GM23248 (cell line): Measurements from ENCODE around the gene CDCA5. TPM values are rescaled to one million over a fixed set of nuclear protein-coding genes. Genes with fewer than 3 reads are reported as not detected.

ENCODE experiments used
- DNase-seq: peaks from one replicate; pipeline ENCODE4 v3.0.0-alpha.2; 2015
- H2AFZ ChIP-seq: fragments of 200-600 bp; sonication (generic); 2 replicates; pipeline ENCODE4 v1.6.1; 2016; ENCODE audit warnings: antibody characterized with exemption
- H3F3A ChIP-seq: fragments of 200-600 bp; sonication (generic); 2 replicates; pipeline ENCODE4 v1.6.1; 2016; ENCODE audit warnings: mild to moderate bottlenecking, antibody characterized with exemption, mixed run types; ENCODE audit not compliant: insufficient read depth
- H3K27ac ChIP-seq: fragments of 200-600 bp; sonication (generic); 2 replicates; pipeline ENCODE4 v1.5.1; 2016; ENCODE audit warnings: mild to moderate bottlenecking
- H3K27me3 ChIP-seq: fragments of 200-600 bp; sonication (generic); replicated peaks from 2 replicates; pipeline ENCODE4 v1.6.1; 2016; ENCODE audit warnings: mild to moderate bottlenecking; ENCODE audit not compliant: insufficient read depth
- H3K36me3 ChIP-seq: fragments of 200-600 bp; sonication (generic); 2 replicates; pipeline ENCODE4 v1.6.1; 2016; ENCODE audit warnings: low read depth, mild to moderate bottlenecking
- H3K4me1 ChIP-seq: fragments of 200-600 bp; sonication (generic); 2 replicates; pipeline ENCODE4 v1.6.1; 2016; ENCODE audit warnings: mild to moderate bottlenecking; ENCODE audit not compliant: insufficient read depth
- H3K4me2 ChIP-seq: fragments of 200-600 bp; sonication (generic); one replicate; pipeline ENCODE4 v1.6.1; 2016; ENCODE audit warnings: mild to moderate bottlenecking; ENCODE audit not compliant: unreplicated experiment
- H3K4me3 ChIP-seq: fragments of 200-600 bp; sonication (generic); 2 replicates; pipeline ENCODE4 v1.5.1; 2016; ENCODE audit warnings: mild to moderate bottlenecking
- H3K79me2 ChIP-seq: fragments of 200-600 bp; sonication (generic); 2 replicates; pipeline ENCODE4 v1.6.1; 2016; ENCODE audit warnings: mild to moderate bottlenecking; ENCODE audit not compliant: insufficient read depth
- H3K9ac ChIP-seq: fragments of 200-600 bp; sonication (generic); 2 replicates; pipeline ENCODE4 v1.6.1; 2016; ENCODE audit warnings: mild to moderate bottlenecking
- H3K9me2 ChIP-seq: fragments of 200-600 bp; sonication (generic); 2 replicates; pipeline ENCODE4 v1.6.1; 2016; ENCODE audit warnings: mixed run types, mild to moderate bottlenecking, moderate library complexity; ENCODE audit not compliant: insufficient read depth
- H3K9me3 ChIP-seq: fragments of 200-600 bp; sonication (generic); one replicate; pipeline ENCODE4 v1.6.1; 2017; ENCODE audit warnings: low read depth
- H4K20me1 ChIP-seq: fragments of 200-600 bp; sonication (generic); 2 replicates; pipeline ENCODE4 v1.6.0; 2016; ENCODE audit not compliant: insufficient read depth
- EZH2 ChIP-seq: fragments of 200-600 bp; sonication (generic); IDR thresholded peaks from 2 replicates; pipeline ENCODE4 v1.6.1; 2018; ENCODE audit warnings: antibody characterized with exemption, mild to moderate bottlenecking; ENCODE audit not compliant: insufficient read depth, poor library complexity, severe bottlenecking
- EZH2phosphoT487 ChIP-seq: fragments of 200-600 bp; sonication (generic); IDR thresholded peaks from 2 replicates; pipeline ENCODE4 v1.6.1; 2018; ENCODE audit warnings: antibody characterized with exemption, moderate library complexity, mild to moderate bottlenecking, low read depth; ENCODE audit not compliant: insufficient read depth
- WGBS, 2 experiments: methylation state at CpG; one replicate each; pipeline ENCODE4 v1.1.6; 2015 to 2017; ENCODE audit warnings: low lambda C conversion rate in 2 of 2, low coverage in 1 of 2; ENCODE audit errors: missing lambda C conversion rate in 2 of 2; 5-methylcytosine and 5-hydroxymethylcytosine counted together
- in situ Hi-C: fragments of 300-500 bp; cut with MboI; formaldehyde crosslinking; loops from 2 replicates; pipeline ENCODE4 v1.15.0; 2020
- polyA plus RNA-seq: library from polyadenylated mRNA; unstranded; fragments of >200 nt; fragmentation: Nextera tagmentation; extraction: Ambion mirVana; gene quantifications from 2 replicates; pipeline ENCODE4 v1.2.1, GENCODE V29; 2016
- total RNA-seq: library from RNA; depleted of rRNA; stranded (reverse); fragments of >200 nt; shearing (Covaris generic); gene quantifications from 2 replicates; pipeline ENCODE4 v1.2.3, GENCODE V29; 2014

CDCA5 gene
- total and polyA plus RNA-seq, 2 experiments from 2014 or later: 11.9 to 16.8 TPM

DNA sequence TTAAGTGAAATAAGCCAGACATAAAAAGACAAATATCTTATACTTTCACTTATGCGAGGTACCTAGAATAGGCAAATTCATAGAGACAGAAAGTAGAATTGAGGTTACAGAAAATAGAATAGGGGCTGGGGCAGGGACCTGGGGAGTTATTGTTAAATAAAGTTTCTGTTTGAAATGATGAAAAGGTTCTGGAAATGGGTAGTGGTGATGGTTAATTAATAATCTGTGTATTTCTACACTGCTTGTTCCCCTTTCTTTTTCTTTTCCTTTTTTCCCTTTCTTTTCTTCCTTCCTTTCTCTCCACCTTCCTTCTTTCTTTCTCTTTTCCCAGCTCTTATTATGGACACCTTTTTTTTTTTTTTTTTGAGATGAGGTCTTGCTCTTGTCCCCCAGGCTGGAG is 28.3 kb downstream of the CDCA5 start:
- H3F3A ChIP-seq: no peaks in the 10 kb centered on the region
- no peaks in the 10 kb centered on the region for H3K4me1 ChIP-seq
- H4K20me1 ChIP-seq: no peaks in the 10 kb centered on the region
- H3K36me3 ChIP-seq: no peaks in the 10 kb centered on the region
- no peaks in the 10 kb centered on the region for H3K79me2 ChIP-seq
- TF ChIP-seq EZH2 (no peak), EZH2phosphoT487 (no peak)
- WGBS, 2 experiments: 96 to 100% methylated on average over 1 of the region's 1 CpG
- no peak overlapping the region for H3K4me3 ChIP-seq
- no peak for DNase-seq
- no peak overlapping the region for H3K4me2 ChIP-seq
- H3K27me3 ChIP-seq: no peaks in the 10 kb centered on the region
- H3K27ac ChIP-seq: no peak overlapping the region
- no peaks in the 10 kb centered on the region for H3K9me3 ChIP-seq
- no peak overlapping the region for H2AFZ ChIP-seq
- H3K9ac ChIP-seq: no peak overlapping the region
- no peaks in the 10 kb centered on the region for H3K9me2 ChIP-seq
- in situ Hi-C loops: no loop called here

- Histone ChIP-seq H4K20me1 (no peaks in the 10 kb centered on the region), H3K4me2 (no peak overlapping the region), H3K27ac (no peak overlapping the region), H3K9me2 (no peaks in the 10 kb centered on the region), H2AFZ (no peak overlapping the region), H3K79me2 (no peaks in the 10 kb centered on the region), H3K4me1 (no peaks in the 10 kb centered on the region), H3K36me3 (no peaks in the 10 kb centered on the region), H3F3A (no peaks in the 10 kb centered on the region), H3K9me3 (no peaks in the 10 kb centered on the region), H3K4me3 (no peak overlapping the region), H3K27me3 (no peaks in the 10 kb centered on the region), H3K9ac (no peak overlapping the region)
- WGBS, 2 experiments: 47 to 50% methylated on average over 8 of the region's 8 CpGs
- in situ Hi-C loops: no loop called here
- no peak for DNase-seq
- TF ChIP-seq EZH2phosphoT487 (no peak), EZH2 (no peak)
Observed at GRCh38 chr11:65053827-65054508, 29.9 kb downstream of the CDCA5 start.

DNA sequence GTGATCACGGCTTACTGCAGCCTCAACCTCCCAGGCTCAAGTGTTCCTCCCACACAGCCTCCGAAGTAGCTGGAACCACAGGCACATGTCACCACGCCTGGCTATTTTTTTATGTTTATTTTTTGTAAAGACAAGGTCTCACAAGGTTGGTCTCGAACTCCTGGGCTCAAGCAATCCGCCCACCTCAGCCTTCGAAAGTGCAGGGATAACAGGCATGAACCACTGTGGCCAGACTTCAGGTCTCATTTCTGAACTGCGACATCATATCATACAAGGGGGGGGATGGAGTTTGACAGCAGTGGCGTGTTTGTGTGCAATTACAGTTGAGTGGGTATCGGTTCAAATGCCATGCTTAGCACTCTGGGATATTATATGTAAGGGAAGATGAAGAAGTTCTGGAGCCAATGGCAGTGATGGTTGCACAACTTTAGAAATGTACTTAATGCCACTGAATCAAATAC is 32.4 kb downstream of the CDCA5 start:
- Histone ChIP-seq H3K4me3 (no peak overlapping the region), H2AFZ (no peak overlapping the region), H3K4me1 (peaks cover 4% of the 10 kb centered on the region; the same call in 1 of the 2 replicates), H3K27me3 (no peaks in the 10 kb centered on the region), H4K20me1 (no peaks in the 10 kb centered on the region), H3K4me2 (no peak overlapping the region), H3K9me3 (no peaks in the 10 kb centered on the region), H3K9me2 (no peaks in the 10 kb centered on the region), H3K27ac (no peak overlapping the region), H3K9ac (no peak overlapping the region), H3F3A (no peaks in the 10 kb centered on the region), H3K36me3 (no peaks in the 10 kb centered on the region), H3K79me2 (0 out of 2 replicates have a peak, but pooled peaks cover 3% of the 10 kb centered on the region)
- DNase-seq: no peak
- TF ChIP-seq EZH2 (no peak), EZH2phosphoT487 (no peak)
- in situ Hi-C loops: no loop called here
- 71 to 74% methylated on average over 9 of the region's 9 CpGs for WGBS, 2 experiments

DNA sequence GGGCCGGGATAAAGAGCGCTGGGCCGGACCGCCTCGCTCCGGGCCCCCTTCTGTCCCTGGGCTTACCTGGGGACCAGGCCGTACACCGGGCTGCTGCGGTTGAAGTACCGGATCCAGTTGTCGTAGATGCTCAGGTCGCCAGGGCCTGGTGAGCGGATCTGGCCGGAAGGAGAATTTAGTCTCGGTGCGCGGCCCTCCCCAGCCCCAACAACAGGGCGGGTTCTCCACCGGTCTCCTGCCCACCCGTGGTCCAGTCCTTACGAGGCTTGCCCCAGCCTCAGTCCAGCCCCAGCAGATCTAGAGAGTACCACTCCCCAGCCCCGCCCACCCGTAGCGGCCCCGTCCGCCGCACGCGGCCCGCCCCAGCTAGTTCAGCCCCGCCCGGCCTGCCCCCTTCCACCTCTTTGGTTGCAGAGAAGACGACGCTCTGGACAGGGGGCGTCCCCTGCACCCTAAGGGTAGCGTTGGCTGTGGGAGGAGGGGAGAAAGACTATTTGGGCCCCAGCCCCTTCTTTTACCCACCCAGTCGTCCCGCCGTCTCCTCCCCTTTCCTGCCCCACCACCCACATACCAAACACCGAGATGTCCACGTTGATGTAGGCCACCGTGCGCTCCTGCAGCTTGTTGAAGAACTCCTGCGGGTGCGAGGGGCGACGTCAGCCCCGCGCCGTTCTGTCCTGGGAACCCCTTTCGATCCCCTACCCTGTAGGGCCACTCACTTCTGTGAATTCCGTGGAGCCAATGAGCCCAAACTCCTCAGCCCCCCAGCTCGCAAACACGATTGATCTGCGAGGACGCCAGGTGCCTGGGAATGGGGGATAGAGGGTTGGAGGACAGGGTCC is 36.0 kb downstream of the CDCA5 start:
- H3K9ac ChIP-seq: peak overlapping the region; percentile 77

More for the DNA sequence above, 36.0 kb downstream of the CDCA5 start:
- in situ Hi-C loops: no loop called here
- H3K27me3 ChIP-seq: no peaks in the 10 kb centered on the region
- peak overlapping the region; percentile 87 for H2AFZ ChIP-seq
- H3K9me2 ChIP-seq: no peaks in the 10 kb centered on the region
- H3K27ac ChIP-seq: no peak overlapping the region
- no peaks in the 10 kb centered on the region for H3K9me3 ChIP-seq
- 8 to 10% methylated on average over 51 to 56 of the region's 56 CpGs for WGBS, 2 experiments
- H3K4me3 ChIP-seq: peak overlapping the region; percentile 72
- H3K4me1 ChIP-seq: peaks cover 4% of the 10 kb centered on the region; the same call in 1 of the 2 replicates
- peaks cover 5% of the 10 kb centered on the region for H3K79me2 ChIP-seq
- no peaks in the 10 kb centered on the region for H4K20me1 ChIP-seq
- H3K36me3 ChIP-seq: no peaks in the 10 kb centered on the region
- no peaks in the 10 kb centered on the region for H3F3A ChIP-seq
- DNase-seq: peak; percentile 51
- no peak for TF ChIP-seq EZH2
- no peak for TF ChIP-seq EZH2phosphoT487
- peak overlapping the region; percentile 74 for H3K4me2 ChIP-seq
